Measurements from ENCODE around the gene NNT. TPM values are rescaled to one million over a fixed set of nuclear protein-coding genes. Genes with fewer than 3 reads are reported as not detected.
A peak's percentile ranks its signal among the peaks of the same experiment; 100 is the strongest.

The NNT gene
- total and polyA plus RNA-seq, 9 of the 15 experiments (the other 6 are each of a cell fraction or from before 2014, with no cell fraction given), result 21.9 to 68.6 (median 42.2) TPM

- TF ChIP-seq RBM22 (IDR thresholded peaks at IDR 0.05; ENCODE audit: low read depth, low read length, poor library complexity, severe bottlenecking), result no peak
- no peak for TF ChIP-seq ATF4 (CRISPR knock-in tag; IDR thresholded peaks at IDR 0.05)
- WGBS (ENCODE audit: insufficient coverage, low coverage, missing lambda C conversion rate), result 80% methylated on average over 2 of the region's 2 CpGs
- Histone ChIP-seq H3K4me2 (ENCODE audit: insufficient read depth, low read length) (no peak overlapping the region), H3K36me3 (ENCODE audit: control insufficient read depth, insufficient read depth, low read length) (peaks cover 69% of the 10 kb centered on the region), H4K20me1 (replicated peaks; ENCODE audit: control insufficient read depth, insufficient read depth, low read length) (no peaks in the 10 kb centered on the region), H3K9me3 (replicated peaks; ENCODE audit: control insufficient read depth, insufficient read depth, low read depth, low read length) (no peaks in the 10 kb centered on the region), H3K9ac (ENCODE audit: insufficient read depth in 1 of 2, low read depth in 2 of 2, low read length in 2 of 2) (no peak overlapping the region), H3K27ac (ENCODE audit: extremely low read depth, low read depth, low read length) (no peak overlapping the region), H2AFZ (ENCODE audit: low read depth, low read length) (no peak overlapping the region), H3K79me2 (ENCODE audit: control insufficient read depth, insufficient read depth, low read length) (peaks cover 78% of the 10 kb centered on the region), H3K9me1 (ENCODE audit: control insufficient read depth, insufficient read depth, low read length) (no peaks in the 10 kb centered on the region), H3K4me3 (no peak overlapping the region), H3K4me1 (replicated peaks in 1 of 2; ENCODE audit: control insufficient read depth in 2 of 2, insufficient read depth in 2 of 2, low read length in 2 of 2) (peaks cover 11 to 15% of the 10 kb centered on the region in 2 experiments), H3K27me3 (ENCODE audit: control insufficient read depth in 2 of 2, insufficient read depth in 2 of 2, low read length in 2 of 2) (no peaks in the 10 kb centered on the region)
- CTCF ChIA-PET (ENCODE audit: low intra/inter-chr PET ratio), result no interaction called here
- in situ Hi-C loops (cut with MboI), result no loop called here
- POLR2A ChIA-PET, result interaction anchor here (1.0 to 1.8 kb wide), 4 partner anchors 9 to 38 kb away, joined by 3 to 6 read pairs (median 5); partner anchors contain the start of gene C5orf34
- DNase-seq (ENCODE audit: extremely low read depth in 1 of 4, low spot score in 3 of 4) (no peak), ATAC-seq (no peak), FAIRE-seq (no peak)
- no TSS peak for BruUV-seq (replicated peaks)
- intact Hi-C loops (cut with micrococcal nuclease), result no loop called here
Observed at GRCh38 chr5:43553381-43553780, 49.6 kb upstream of the NNT start.

GRCh38 chr5:43554497-43554896, 48.5 kb upstream of the NNT start:
- no peaks in the 10 kb centered on the region for H4K20me1 ChIP-seq (replicated peaks; ENCODE audit: control insufficient read depth, insufficient read depth, low read length)
- H3K4me3 ChIP-seq, result peak overlapping the region; percentile 78; the same call in 1 of the 2 replicates
- POLR2A ChIA-PET, result interaction anchor here (0.6 to 1.8 kb wide), 5 partner anchors 10 to 412 kb away, joined by 3 to 6 read pairs (median 3); partner anchors contain the start of gene C5orf34
- TF ChIP-seq KLF16 (IDR thresholded peaks at IDR 0.05), result no peak
- TF ChIP-seq RBM39 (optimal IDR thresholded peaks at IDR 0.05; ENCODE audit: low read depth, low read length), result no peak
- TF ChIP-seq SUPT5H (IDR thresholded peaks at IDR 0.05), result no peak
- TF ChIP-seq JUN (IDR thresholded peaks at IDR 0.05; ENCODE audit: borderline replicate concordance, low read depth, low read length), result no peak
- no peak for TF ChIP-seq JUN (CRISPR knock-in tag; IDR thresholded peaks at IDR 0.05; ENCODE audit: borderline replicate concordance)
- TF ChIP-seq PPARD (CRISPR knock-in tag; IDR thresholded peaks at IDR 0.05), result no peak
- TF ChIP-seq RBM25 (IDR thresholded peaks at IDR 0.05; ENCODE audit: low read depth, low read length, severe bottlenecking), result peak; percentile 41
- peak; percentile 61 for TF ChIP-seq ZFP36 (IDR thresholded peaks at IDR 0.05; ENCODE audit: low read depth, low read length, partially characterized antibody)
- intact Hi-C loops (cut with micrococcal nuclease) (no loop called here), in situ Hi-C loops (cut with MboI) (no loop called here)
- H3K4me1 ChIP-seq (replicated peaks in 1 of 2; ENCODE audit: control insufficient read depth in 2 of 2, insufficient read depth in 2 of 2, low read length in 2 of 2), result peaks cover 11 to 17% of the 10 kb centered on the region in 2 experiments
- no peak overlapping the region for H2AFZ ChIP-seq (ENCODE audit: low read depth, low read length)
- H3K9me1 ChIP-seq (ENCODE audit: control insufficient read depth, insufficient read depth, low read length), result no peaks in the 10 kb centered on the region
- peak overlapping the region in 1 of 2 experiments; percentile 17; a peak in 1 of 4 replicates for H3K9ac ChIP-seq (ENCODE audit: insufficient read depth in 1 of 2, low read depth in 2 of 2, low read length in 2 of 2)
- peaks cover 70% of the 10 kb centered on the region for H3K79me2 ChIP-seq (ENCODE audit: control insufficient read depth, insufficient read depth, low read length)
- H3K27ac ChIP-seq (ENCODE audit: extremely low read depth, low read depth, low read length), result no peak overlapping the region
- peaks cover 60% of the 10 kb centered on the region for H3K36me3 ChIP-seq (ENCODE audit: control insufficient read depth, insufficient read depth, low read length)
- no peaks in the 10 kb centered on the region for H3K9me3 ChIP-seq (replicated peaks; ENCODE audit: control insufficient read depth, insufficient read depth, low read depth, low read length)
- no TSS peak for BruUV-seq (replicated peaks)
- WGBS (ENCODE audit: insufficient coverage, low coverage, missing lambda C conversion rate), result 90% methylated on average over 1 of the region's 1 CpG
- ATAC-seq (no peak), DNase-seq (ENCODE audit: extremely low read depth in 1 of 4, low spot score in 3 of 4) (no peak), FAIRE-seq (no peak)
- peak overlapping the region; percentile 85 for H3K4me2 ChIP-seq (ENCODE audit: insufficient read depth, low read length)
- CTCF ChIA-PET (ENCODE audit: low intra/inter-chr PET ratio), result no interaction called here
- H3K27me3 ChIP-seq (ENCODE audit: control insufficient read depth in 2 of 2, insufficient read depth in 2 of 2, low read length in 2 of 2), result no peaks in the 10 kb centered on the region

Measured in K562 (cell line).